GM12874 (cell line): ENCODE results near the gene ZNF841.

Experiments
- CTCF ChIP-seq: IDR thresholded peaks from 2 replicates; pipeline ENCODE4 v1.5.1; 2011; ENCODE audit warnings: low read depth, mild to moderate bottlenecking, control low read depth, low read length, moderate library complexity; ENCODE audit not compliant: insufficient read depth

The ZNF841 gene

GRCh38 chr19:52095172-52096014 is at the start of gene ZNF841:
Gene ZNF841, minus strand, starts transcription at chr19:52095765. Its CDS starts 10,964 bp downstream, at chr19:52084801.
- no peak for TF ChIP-seq CTCF

- no peak for TF ChIP-seq CTCF
Measured at GRCh38 chr19:52142001-52142595, 46.5 kb upstream of the ZNF841 start.

DNA sequence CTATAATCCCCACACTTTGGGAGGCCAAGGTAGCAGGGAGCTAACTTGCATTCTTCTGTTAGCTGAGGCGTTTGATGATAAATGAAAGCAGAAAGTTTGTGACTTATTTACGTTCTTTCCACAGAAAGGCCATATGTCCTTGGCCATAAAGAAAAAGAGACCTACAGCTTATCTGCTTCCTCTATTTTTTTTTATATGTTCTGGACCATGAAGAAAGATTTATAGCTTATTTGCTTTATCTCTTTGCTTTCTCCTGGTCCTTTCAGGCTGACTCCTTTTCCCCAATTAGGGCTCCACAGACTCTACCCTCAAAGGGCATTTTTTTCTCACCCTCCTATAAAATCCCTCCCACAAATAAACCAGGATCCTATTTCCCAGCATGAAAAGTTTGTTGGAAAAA is 45.6 kb upstream of the ZNF841 start:
- no peak for TF ChIP-seq CTCF

GRCh38 chr19:52140032-52140710 is 44.6 kb upstream of the ZNF841 start:
- TF ChIP-seq CTCF, result no peak

DNA sequence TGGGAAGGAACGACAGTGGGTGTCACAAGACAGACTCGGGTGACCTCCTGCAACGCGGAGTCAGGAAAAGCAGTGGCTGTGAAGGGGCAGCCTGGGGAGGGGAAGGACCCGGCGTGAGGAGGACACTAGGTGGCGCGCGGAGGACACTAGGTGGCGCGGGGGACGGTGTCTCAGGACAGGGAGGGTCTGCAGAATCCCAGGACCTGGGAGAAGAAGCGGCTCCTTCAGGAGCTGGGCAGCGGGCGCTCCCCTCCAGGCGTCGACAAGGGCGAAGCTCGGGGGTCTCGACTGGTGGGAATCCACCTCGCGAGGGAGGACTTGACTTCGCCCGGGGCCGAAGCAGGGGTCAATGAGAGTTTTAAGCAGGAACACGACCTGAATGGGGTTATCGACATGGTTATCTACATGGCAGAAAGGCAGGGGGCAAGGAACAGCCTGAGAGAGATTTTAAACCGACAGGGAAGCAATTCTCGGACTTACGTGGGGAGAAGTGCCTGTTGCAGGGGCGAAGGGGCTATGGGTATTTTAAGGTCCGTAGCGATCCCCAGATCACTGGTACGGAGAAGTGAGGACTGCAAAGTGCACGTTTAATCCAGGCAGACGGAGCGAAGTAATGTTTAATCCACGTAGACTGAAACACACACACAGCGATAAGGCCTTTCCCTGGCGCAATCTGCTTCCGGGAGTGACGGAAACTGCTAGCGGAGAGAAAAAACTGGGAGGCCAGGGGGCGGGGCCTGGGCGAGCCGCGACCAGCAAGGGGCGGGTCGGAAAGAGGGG is 43.9 kb upstream of the ZNF841 start, which contains the start of gene ZNF616:
TSS of gene ZNF616 (minus strand) at position 687 of the 780 bp plus-strand sequence. CDS start 9,426 bp downstream, outside the sequence.
- TF ChIP-seq CTCF, result peak; percentile 85

- no peak for TF ChIP-seq CTCF
Measured at GRCh38 chr19:52138983-52139251, 43.4 kb upstream of the ZNF841 start.
